ENCODE data around the gene TIMM21. TPM values are rescaled to one million over a fixed set of nuclear protein-coding genes. Genes with fewer than 3 reads are reported as not detected.

Gene TIMM21
- polyA plus RNA-seq, 1 donor (not counting 4 experiments of a cell fraction or from before 2014, with no cell fraction given): 76.0 TPM

- Histone ChIP-seq H3K36me3 (ENCODE audit: control insufficient read depth in 2 of 2, extremely low read depth in 1 of 2, insufficient read depth in 2 of 2, low read length in 2 of 2) (no peaks in the 10 kb centered on the region), H3K9ac (ENCODE audit: control insufficient read depth, extremely low read depth, insufficient read depth, low read length) (no peak overlapping the region), H3K79me2 (ENCODE audit: control insufficient read depth, insufficient read depth, low read length) (no peaks in the 10 kb centered on the region), H3K27ac (ENCODE audit: control insufficient read depth, insufficient read depth, low read length) (no peak overlapping the region), H3K4me1 (ENCODE audit: control insufficient read depth, extremely low read depth, insufficient read depth, low read length) (no peaks in the 10 kb centered on the region), H3K9me3 (ENCODE audit: control insufficient read depth, low read depth, low read length) (no peaks in the 10 kb centered on the region), H2AFZ (ENCODE audit: control insufficient read depth, low read length) (no peak overlapping the region), H3K27me3 (ENCODE audit: control insufficient read depth, extremely low read depth, insufficient read depth, low read length) (no peaks in the 10 kb centered on the region), H3K9me1 (ENCODE audit: control insufficient read depth, extremely low read depth, insufficient read depth, low read length) (no peaks in the 10 kb centered on the region), H3K4me3 (ENCODE audit: control insufficient read depth in 2 of 3, extremely low read depth in 1 of 3, insufficient read depth in 2 of 3, low read depth in 1 of 3, low read length in 3 of 3) (no peak overlapping the region), H4K20me1 (ENCODE audit: control insufficient read depth, extremely low read depth, insufficient read depth, low read length) (no peaks in the 10 kb centered on the region), H3K4me2 (ENCODE audit: control insufficient read depth, extremely low read depth, insufficient read depth, low read depth, low read length) (no peak overlapping the region)
- no peak for TF ChIP-seq CTCF (optimal IDR thresholded peaks at IDR 0.05 in 1 of 3, IDR thresholded peaks at IDR 0.05 in 1 of 3, conservative IDR thresholded peaks at IDR 0.05 in 1 of 3; ENCODE audit: extremely low read depth in 1 of 3, insufficient read depth in 2 of 3, low read length in 3 of 3)
- TF ChIP-seq EZH2 (IDR thresholded peaks at IDR 0.05; ENCODE audit: low read length): no peak
- dilution Hi-C loops (cut with MboI; ENCODE audit: extremely low pct_ligation_motif_present, low sequenced_read_pairs): no loop called here
- no peak for FAIRE-seq
- no peak for DNase-seq (ENCODE audit: low read depth, low spot score)
Measured at GRCh38 chr18:74110149-74110548, 38.2 kb upstream of the TIMM21 start.

- no peak for FAIRE-seq
- H3K27ac ChIP-seq (ENCODE audit: control insufficient read depth, insufficient read depth, low read length): no peak overlapping the region
Measured at GRCh38 chr18:74110976-74111375, 37.3 kb upstream of the TIMM21 start.

More at GRCh38 chr18:74110976-74111375, 37.3 kb upstream of the TIMM21 start:
- Histone ChIP-seq H4K20me1 (ENCODE audit: control insufficient read depth, extremely low read depth, insufficient read depth, low read length) (no peaks in the 10 kb centered on the region), H3K9me3 (ENCODE audit: control insufficient read depth, low read depth, low read length) (no peaks in the 10 kb centered on the region), H3K27me3 (ENCODE audit: control insufficient read depth, extremely low read depth, insufficient read depth, low read length) (no peaks in the 10 kb centered on the region), H3K79me2 (ENCODE audit: control insufficient read depth, insufficient read depth, low read length) (no peaks in the 10 kb centered on the region), H3K4me1 (ENCODE audit: control insufficient read depth, extremely low read depth, insufficient read depth, low read length) (no peaks in the 10 kb centered on the region), H2AFZ (ENCODE audit: control insufficient read depth, low read length) (no peak overlapping the region), H3K9ac (ENCODE audit: control insufficient read depth, extremely low read depth, insufficient read depth, low read length) (no peak overlapping the region), H3K4me3 (ENCODE audit: control insufficient read depth in 2 of 3, extremely low read depth in 1 of 3, insufficient read depth in 2 of 3, low read depth in 1 of 3, low read length in 3 of 3) (no peak overlapping the region), H3K36me3 (ENCODE audit: control insufficient read depth in 2 of 2, extremely low read depth in 1 of 2, insufficient read depth in 2 of 2, low read length in 2 of 2) (no peaks in the 10 kb centered on the region), H3K9me1 (ENCODE audit: control insufficient read depth, extremely low read depth, insufficient read depth, low read length) (no peaks in the 10 kb centered on the region), H3K4me2 (ENCODE audit: control insufficient read depth, extremely low read depth, insufficient read depth, low read depth, low read length) (no peak overlapping the region)
- no peak for TF ChIP-seq CTCF (optimal IDR thresholded peaks at IDR 0.05 in 1 of 3, IDR thresholded peaks at IDR 0.05 in 1 of 3, conservative IDR thresholded peaks at IDR 0.05 in 1 of 3; ENCODE audit: extremely low read depth in 1 of 3, insufficient read depth in 2 of 3, low read length in 3 of 3)
- TF ChIP-seq EZH2 (IDR thresholded peaks at IDR 0.05; ENCODE audit: low read length): no peak
- dilution Hi-C loops (cut with MboI; ENCODE audit: extremely low pct_ligation_motif_present, low sequenced_read_pairs): no loop called here
- DNase-seq (ENCODE audit: low read depth, low spot score): no peak
